Measurements from ENCODE around the gene FAM107B. TPM values are rescaled to one million over a fixed set of nuclear protein-coding genes. Genes with fewer than 3 reads are reported as not detected.

FAM107B gene
- total and polyA plus RNA-seq, 4 donors = 24.9 to 58.1 (median 30.9) TPM

GRCh38 chr10:14823966-14824365, 49.3 kb upstream of the FAM107B start (continued):
- TF ChIP-seq CTCF (IDR thresholded peaks at IDR 0.05; ENCODE audit: low read depth, low read length, missing input control) = no peak

- Histone ChIP-seq H3K4me3 (ENCODE audit: low read depth in 1 of 3, low read length in 3 of 3) (no peak overlapping the region), H3K9me3 (ENCODE audit: control insufficient read depth in 4 of 4, low read length in 3 of 4) (no peaks in the 10 kb centered on the region), H3K27ac (ENCODE audit: low read depth in 1 of 2, low read length in 2 of 2) (no peak overlapping the region), H3K36me3 (ENCODE audit: control insufficient read depth in 4 of 4, insufficient read depth in 3 of 4, low read depth in 1 of 4, low read length in 3 of 4) (no peaks in the 10 kb centered on the region), H3K9ac (ENCODE audit: low read depth in 1 of 2, low read length in 2 of 2) (no peak overlapping the region), H3K4me1 (ENCODE audit: control insufficient read depth in 4 of 4, insufficient read depth in 4 of 4, low read length in 3 of 4) (no peaks in the 10 kb centered on the region), H3K27me3 (ENCODE audit: control insufficient read depth in 4 of 4, insufficient read depth in 4 of 4, low read length in 3 of 4) (no peaks in the 10 kb centered on the region)
- no peak for DNase-seq (ENCODE audit: low spot score)
- 33% methylated on average over 3 of the region's 3 CpGs for WGBS
- TF ChIP-seq ZBTB33 (IDR thresholded peaks at IDR 0.05) (no peak), CTCF (IDR thresholded peaks at IDR 0.05; ENCODE audit: low read depth, low read length, missing input control) (peak; percentile 57), RAD21 (IDR thresholded peaks at IDR 0.05) (peak; percentile 89)
Measured at GRCh38 chr10:14822879-14823755, 48.4 kb upstream of the FAM107B start.

- no peaks in the 10 kb centered on the region for H3K4me1 ChIP-seq (ENCODE audit: control insufficient read depth in 4 of 4, insufficient read depth in 4 of 4, low read length in 3 of 4)
- no peaks in the 10 kb centered on the region for H3K27me3 ChIP-seq (ENCODE audit: control insufficient read depth in 4 of 4, insufficient read depth in 4 of 4, low read length in 3 of 4)
- no peaks in the 10 kb centered on the region for H3K36me3 ChIP-seq (ENCODE audit: control insufficient read depth in 4 of 4, insufficient read depth in 3 of 4, low read depth in 1 of 4, low read length in 3 of 4)
- H3K9ac ChIP-seq (ENCODE audit: low read depth in 1 of 2, low read length in 2 of 2) = no peak overlapping the region
- H3K9me3 ChIP-seq (ENCODE audit: control insufficient read depth in 4 of 4, low read length in 3 of 4) = no peaks in the 10 kb centered on the region
- 91% methylated on average over 6 of the region's 6 CpGs for WGBS
- no peak overlapping the region for H3K4me3 ChIP-seq (ENCODE audit: low read depth in 1 of 3, low read length in 3 of 3)
- no peak for DNase-seq (ENCODE audit: low spot score)
- H3K27ac ChIP-seq (ENCODE audit: low read depth in 1 of 2, low read length in 2 of 2) = no peak overlapping the region
- TF ChIP-seq NR2F2 (IDR thresholded peaks at IDR 0.05) (no peak), TAF1 (conservative IDR thresholded peaks at IDR 0.05) (no peak), ZBTB33 (IDR thresholded peaks at IDR 0.05) (no peak), REST (IDR thresholded peaks at IDR 0.05) (no peak), YY1 (IDR thresholded peaks at IDR 0.05) (no peak), HNF4A (conservative IDR thresholded peaks at IDR 0.05) (no peak), EGR1 (IDR thresholded peaks at IDR 0.05; ENCODE audit: low read depth in 2 of 2) (no peak), HNF4G (IDR thresholded peaks at IDR 0.05) (no peak), SP1 (IDR thresholded peaks at IDR 0.05) (no peak), FOXA2 (IDR thresholded peaks at IDR 0.05) (no peak), GABPA (IDR thresholded peaks at IDR 0.05 in 1 of 2, conservative IDR thresholded peaks at IDR 0.05 in 1 of 2) (no peak), RXRA (IDR thresholded peaks at IDR 0.05) (no peak), JUND (IDR thresholded peaks at IDR 0.05) (no peak)
Measured at GRCh38 chr10:14821635-14822375, 47.1 kb upstream of the FAM107B start.
